K562 (cell line): Measurements from ENCODE around the gene AIF1L.

Experiments
- ADNP ChIP-seq: fragments of 200-800 bp; sonication (Bioruptor generic); IDR thresholded peaks from 2 replicates; pipeline ENCODE4 v1.6.1; 2016; ENCODE audit warnings: missing genetic modification characterization, missing compliant biosample characterization
- AFF4 ChIP-seq: sonication (generic); formaldehyde crosslinking; IDR thresholded peaks from 2 replicates; pipeline ENCODE4 v1.8.0; 2023; ENCODE audit warnings: mild to moderate bottlenecking, missing genetic modification reagents
- ARID4B ChIP-seq: sonication (generic); formaldehyde crosslinking; IDR thresholded peaks from 2 replicates; pipeline ENCODE4 v1.8.0; 2022; ENCODE audit warnings: mild to moderate bottlenecking, missing genetic modification reagents
- BMI1 ChIP-seq: fragments of 150-350 bp; IDR thresholded peaks from 2 replicates; pipeline ENCODE4 v1.6.1; 2014; ENCODE audit warnings: low read length
- CTCF ChIP-seq, 3 experiments: IDR thresholded peaks in 2 of 3; conservative IDR thresholded peaks in 1 of 3; 2 replicates each; pipeline ENCODE4 v1.5.1; 2011 to 2012; ENCODE audit warnings: low read length in 3 of 3, mild to moderate bottlenecking in 3 of 3, control low read depth in 2 of 3, improper control_type of control experiment in 1 of 3, inconsistent platforms in 1 of 3, low read depth in 1 of 3, mixed read lengths in 1 of 3, moderate library complexity in 1 of 3; ENCODE audit not compliant: insufficient read depth in 2 of 3
- POLR2A ChIP-seq: fragments of 450-650 bp; conservative IDR thresholded peaks from 2 replicates; pipeline ENCODE4 v1.6.1; 2016
- ZBTB17 ChIP-seq: fragments of 450-650 bp; formaldehyde crosslinking; IDR thresholded peaks from 2 replicates; pipeline ENCODE4 v1.4.0; 2020; ENCODE audit warnings: mild to moderate bottlenecking
- ZKSCAN8 ChIP-seq: fragments of 200-800 bp; sonication (Bioruptor generic); IDR thresholded peaks from 2 replicates; pipeline ENCODE4 v1.6.1; 2016; ENCODE audit warnings: missing genetic modification characterization, missing compliant biosample characterization

GRCh38 chr9:131107760-131108159, 11.4 kb downstream of the AIF1L start:
- TF ChIP-seq ZBTB17 (CRISPR knock-in tag) (no peak), CTCF (IDR thresholded peaks at IDR 0.05 in 2 of 3, conservative IDR thresholded peaks at IDR 0.05 in 1 of 3; ENCODE audit: insufficient read depth in 2 of 3, low read depth in 1 of 3, low read length in 3 of 3) (no peak), ARID4B (no peak), ADNP (no peak), ZKSCAN8 (CRISPR knock-in tag) (no peak), AFF4 (CRISPR knock-in tag) (no peak), BMI1 (no peak), POLR2A (no peak)
